Smooth muscle cell (in vitro differentiated cells): ENCODE data around the gene TAL2. TPM values are rescaled to one million over a fixed set of nuclear protein-coding genes. Genes with fewer than 3 reads are reported as not detected.

ENCODE experiments used
- DNase-seq: peaks from one replicate; lab custom pipeline; 2025; ENCODE audit not compliant: unreplicated experiment; lab: John Stamatoyannopoulos, UW
- H2AFZ ChIP-seq: fragments of 200-600 bp; sonication (generic); 2 replicates; pipeline ENCODE4 v1.6.0; 2016; ENCODE audit warnings: antibody characterized with exemption, low read depth, mild to moderate bottlenecking
- H3F3A ChIP-seq: fragments of 200-600 bp; sonication (generic); 2 replicates; pipeline ENCODE4 v1.6.0; 2017; ENCODE audit warnings: antibody characterized with exemption, low read depth
- H3K27ac ChIP-seq: fragments of 200-600 bp; sonication (generic); 2 replicates; pipeline ENCODE4 v1.5.1; 2016; ENCODE audit warnings: low read depth, mild to moderate bottlenecking
- H3K27me3 ChIP-seq: fragments of 200-600 bp; sonication (generic); 2 replicates; pipeline ENCODE4 v1.6.1; 2016; ENCODE audit warnings: low read depth, mild to moderate bottlenecking
- H3K36me3 ChIP-seq: fragments of 200-600 bp; sonication (generic); 2 replicates; pipeline ENCODE4 v1.5.1; 2016; ENCODE audit warnings: low read depth
- H3K4me1 ChIP-seq: fragments of 200-600 bp; sonication (generic); 2 replicates; pipeline ENCODE4 v1.5.1; 2016; ENCODE audit warnings: low read depth
- H3K4me2 ChIP-seq: fragments of 200-600 bp; sonication (generic); 2 replicates; pipeline ENCODE4 v1.6.0; 2016; ENCODE audit warnings: mild to moderate bottlenecking
- H3K4me3 ChIP-seq: fragments of 200-600 bp; sonication (generic); 2 replicates; pipeline ENCODE4 v1.5.1; 2016; ENCODE audit warnings: mild to moderate bottlenecking
- H3K79me2 ChIP-seq: fragments of 200-600 bp; sonication (generic); 2 replicates; pipeline ENCODE4 v1.6.0; 2016; ENCODE audit warnings: low read depth, mild to moderate bottlenecking
- H3K9ac ChIP-seq: fragments of 200-600 bp; sonication (generic); 2 replicates; pipeline ENCODE4 v1.6.0; 2016; ENCODE audit warnings: low read depth
- H3K9me3 ChIP-seq: fragments of 200-600 bp; sonication (generic); replicated peaks from 2 replicates; pipeline ENCODE4 v1.5.1; 2016; ENCODE audit warnings: low read depth
- H4K20me1 ChIP-seq: fragments of 200-600 bp; sonication (generic); 2 replicates; pipeline ENCODE4 v1.6.0; 2016; ENCODE audit warnings: low read depth
- WGBS: methylation state at CpG from one replicate; pipeline ENCODE4 v1.1.7; 2016; ENCODE audit warnings: low lambda C conversion rate; 5-methylcytosine and 5-hydroxymethylcytosine counted together
- polyA plus RNA-seq: library from polyadenylated mRNA; unstranded; fragments of >200 nt; fragmentation: Nextera tagmentation; extraction: Ambion mirVana; gene quantifications from 2 replicates; pipeline ENCODE4 v1.2.1, GENCODE V29; 2016
- total RNA-seq: library from RNA; depleted of rRNA; stranded (reverse); fragments of >200 nt; gene quantifications from 2 replicates; pipeline ENCODE4 v1.2.3, GENCODE V29; 2014
- TF ChIP-seq, protein P1 (sequence below): fragments of 200-600 bp; sonication (generic); IDR thresholded peaks from 2 replicates; pipeline ENCODE4 v1.5.1; 2017; ENCODE audit warnings: borderline replicate concordance, mild to moderate bottlenecking, antibody characterized with exemption; ENCODE audit not compliant: insufficient read depth, poor library complexity, severe bottlenecking

Gene TAL2
- total and polyA plus RNA-seq, 2 experiments from 2014 or later, result 0.49 to 0.59 TPM

DNA sequence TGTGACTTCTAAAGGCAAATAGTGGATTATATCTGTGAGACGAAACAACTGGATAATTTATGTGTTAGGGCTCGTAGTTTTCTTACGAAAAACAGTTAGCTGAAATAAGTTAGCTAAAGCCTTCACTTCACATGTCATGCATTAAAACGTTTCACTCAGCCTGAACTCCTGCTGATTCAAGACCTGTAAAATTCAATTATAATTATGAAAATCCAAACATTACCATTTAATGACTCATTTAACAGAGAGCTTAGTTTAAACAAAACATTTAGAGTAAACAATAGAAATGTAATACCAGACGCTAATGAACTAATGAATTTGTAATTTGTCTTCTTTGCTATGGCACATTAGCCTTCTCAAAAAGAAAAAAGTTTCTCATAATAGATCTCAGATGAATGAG lies 1.7 kb downstream of the TAL2 start:
- no peak overlapping the region for H2AFZ ChIP-seq
- H3K4me3 ChIP-seq, result no peak overlapping the region
- no peak overlapping the region for H3K27ac ChIP-seq
- no peak overlapping the region for H3K4me2 ChIP-seq
- H3K9me3 ChIP-seq, result no peaks in the 10 kb centered on the region
- H3K36me3 ChIP-seq, result no peaks in the 10 kb centered on the region
- H3K79me2 ChIP-seq, result no peaks in the 10 kb centered on the region
- no peak overlapping the region for H3K9ac ChIP-seq
- H3F3A ChIP-seq, result no peaks in the 10 kb centered on the region
- DNase-seq, result no peak
- no peaks in the 10 kb centered on the region for H4K20me1 ChIP-seq
- TF ChIP-seq, protein P1, sequence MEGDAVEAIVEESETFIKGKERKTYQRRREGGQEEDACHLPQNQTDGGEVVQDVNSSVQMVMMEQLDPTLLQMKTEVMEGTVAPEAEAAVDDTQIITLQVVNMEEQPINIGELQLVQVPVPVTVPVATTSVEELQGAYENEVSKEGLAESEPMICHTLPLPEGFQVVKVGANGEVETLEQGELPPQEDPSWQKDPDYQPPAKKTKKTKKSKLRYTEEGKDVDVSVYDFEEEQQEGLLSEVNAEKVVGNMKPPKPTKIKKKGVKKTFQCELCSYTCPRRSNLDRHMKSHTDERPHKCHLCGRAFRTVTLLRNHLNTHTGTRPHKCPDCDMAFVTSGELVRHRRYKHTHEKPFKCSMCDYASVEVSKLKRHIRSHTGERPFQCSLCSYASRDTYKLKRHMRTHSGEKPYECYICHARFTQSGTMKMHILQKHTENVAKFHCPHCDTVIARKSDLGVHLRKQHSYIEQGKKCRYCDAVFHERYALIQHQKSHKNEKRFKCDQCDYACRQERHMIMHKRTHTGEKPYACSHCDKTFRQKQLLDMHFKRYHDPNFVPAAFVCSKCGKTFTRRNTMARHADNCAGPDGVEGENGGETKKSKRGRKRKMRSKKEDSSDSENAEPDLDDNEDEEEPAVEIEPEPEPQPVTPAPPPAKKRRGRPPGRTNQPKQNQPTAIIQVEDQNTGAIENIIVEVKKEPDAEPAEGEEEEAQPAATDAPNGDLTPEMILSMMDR, result no peak
- H3K27me3 ChIP-seq, result no peaks in the 10 kb centered on the region
- H3K4me1 ChIP-seq, result no peaks in the 10 kb centered on the region
- 86% methylated on average over 5 of the region's 5 CpGs for WGBS

DNA sequence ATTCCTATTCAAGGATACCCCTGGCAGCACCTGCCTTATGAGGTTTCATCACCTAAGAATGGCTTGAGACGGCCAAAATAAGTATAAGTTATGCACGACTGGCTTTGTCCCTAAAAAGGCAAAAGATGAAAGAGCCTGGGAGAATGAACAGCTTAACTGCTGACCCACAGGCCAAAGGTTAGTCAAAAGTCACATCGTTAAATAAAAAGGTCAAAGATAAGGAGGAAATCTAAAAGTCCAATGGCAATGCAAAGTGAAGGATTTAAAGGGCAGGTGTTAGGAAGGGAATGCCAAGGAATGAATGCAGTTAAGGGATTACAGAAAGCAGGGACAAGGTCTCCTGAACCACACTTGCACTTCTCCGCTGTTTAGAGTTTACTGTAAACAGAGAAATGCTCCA lies 5.6 kb downstream of the TAL2 start:
- DNase-seq, result no peak
- no peaks in the 10 kb centered on the region for H3K79me2 ChIP-seq
- WGBS, result 53% methylated on average over 4 of the region's 4 CpGs
- H4K20me1 ChIP-seq, result no peaks in the 10 kb centered on the region
- no peak overlapping the region for H3K4me2 ChIP-seq
- no peaks in the 10 kb centered on the region for H3K9me3 ChIP-seq
- H3K27ac ChIP-seq, result no peak overlapping the region
- no peak overlapping the region for H3K4me3 ChIP-seq
- H2AFZ ChIP-seq, result no peak overlapping the region
- TF ChIP-seq, protein P1, result no peak
- peaks cover 7% of the 10 kb centered on the region for H3K4me1 ChIP-seq
- H3K27me3 ChIP-seq, result peaks cover 3% of the 10 kb centered on the region
- H3K36me3 ChIP-seq, result no peaks in the 10 kb centered on the region
- no peaks in the 10 kb centered on the region for H3F3A ChIP-seq
- no peak overlapping the region for H3K9ac ChIP-seq

DNA sequence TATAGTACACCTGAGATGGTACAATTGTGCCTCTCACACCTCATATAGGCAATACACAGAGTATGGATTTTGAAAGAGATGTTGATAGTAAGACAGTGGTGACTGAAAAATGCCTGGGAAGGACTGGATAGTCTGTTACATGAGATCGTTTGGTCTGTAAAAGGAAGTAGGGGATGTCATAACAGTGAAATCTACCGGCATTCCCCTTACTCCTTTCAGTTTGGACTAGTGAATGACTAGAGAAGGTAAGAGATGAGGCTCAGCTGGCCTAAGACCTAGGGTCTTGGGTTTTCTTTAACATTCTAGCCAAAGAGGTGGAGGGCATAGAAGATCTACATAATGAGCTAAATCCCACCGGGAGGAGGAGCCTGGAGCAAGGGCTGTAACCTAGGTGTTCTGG lies 8.1 kb downstream of the TAL2 start:
- H3K79me2 ChIP-seq, result no peaks in the 10 kb centered on the region
- no peak overlapping the region for H3K27ac ChIP-seq
- no peak overlapping the region for H3K9ac ChIP-seq
- peaks cover 10% of the 10 kb centered on the region for H3K4me1 ChIP-seq
- H3K36me3 ChIP-seq, result no peaks in the 10 kb centered on the region
- no peak overlapping the region for H3K4me3 ChIP-seq
- H4K20me1 ChIP-seq, result no peaks in the 10 kb centered on the region
- H2AFZ ChIP-seq, result no peak overlapping the region
- no peak overlapping the region for H3K4me2 ChIP-seq
- 85% methylated on average over 3 of the region's 3 CpGs for WGBS
- H3F3A ChIP-seq, result no peaks in the 10 kb centered on the region
- peaks cover 3% of the 10 kb centered on the region for H3K27me3 ChIP-seq
- TF ChIP-seq, protein P1, result no peak
- no peaks in the 10 kb centered on the region for H3K9me3 ChIP-seq
- DNase-seq, result no peak

DNA sequence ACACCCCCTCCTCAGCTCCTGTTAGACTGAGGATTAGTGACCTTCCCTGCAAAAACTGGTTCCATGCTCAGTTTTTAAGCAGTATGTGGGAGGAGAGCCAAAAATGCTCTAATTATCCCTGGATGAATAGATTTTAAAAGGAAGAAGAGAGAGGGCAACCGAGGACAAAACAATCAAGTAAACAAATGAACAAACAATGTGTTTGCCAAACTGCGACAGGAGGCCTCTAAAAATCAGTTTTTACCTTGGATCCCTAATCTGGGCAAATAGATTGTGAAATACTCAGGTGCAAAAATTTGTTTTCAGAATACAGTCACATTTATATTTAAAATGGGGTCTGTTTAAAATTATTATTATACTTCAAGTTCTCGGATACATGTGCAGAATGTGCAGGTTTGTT lies 8.5 kb downstream of the TAL2 start:
- no peak overlapping the region for H3K4me3 ChIP-seq
- H3K4me1 ChIP-seq, result peaks cover 14% of the 10 kb centered on the region
- no peak overlapping the region for H2AFZ ChIP-seq
- DNase-seq, result no peak
- no peak overlapping the region for H3K9ac ChIP-seq
- TF ChIP-seq, protein P1, result no peak
- H3K27ac ChIP-seq, result no peak overlapping the region
- 93% methylated on average over 3 of the region's 3 CpGs for WGBS
- H3K36me3 ChIP-seq, result no peaks in the 10 kb centered on the region
- no peak overlapping the region for H3K4me2 ChIP-seq
- H3K79me2 ChIP-seq, result no peaks in the 10 kb centered on the region
- no peaks in the 10 kb centered on the region for H3K9me3 ChIP-seq
- no peaks in the 10 kb centered on the region for H3F3A ChIP-seq
- H4K20me1 ChIP-seq, result no peaks in the 10 kb centered on the region
- peaks cover 3% of the 10 kb centered on the region for H3K27me3 ChIP-seq
